NB4 (cell line): ENCODE measurements around the gene DNAJB13.

Experiments used
- DNase-seq: peaks from one replicate; pipeline ENCODE4 v3.0.0; 2010; ENCODE audit warnings: low read depth
- H3K4me3 ChIP-seq: one replicate; pipeline ENCODE4 v1.5.1; 2011; ENCODE audit warnings: mild to moderate bottlenecking, low read depth, low read length, moderate library complexity
- MYC ChIP-seq: IDR thresholded peaks from 2 replicates; pipeline ENCODE4 v1.6.1; 2011; ENCODE audit warnings: low read depth, low read length
- POLR2A ChIP-seq: IDR thresholded peaks from 2 replicates; pipeline ENCODE4 v1.6.1; 2011; ENCODE audit warnings: mild to moderate bottlenecking; ENCODE audit not compliant: insufficient read length; ENCODE audit errors: extremely low read depth
- TF ChIP-seq, protein P1 (sequence below): IDR thresholded peaks from 2 replicates; pipeline ENCODE4 v1.6.1; 2011; ENCODE audit warnings: low read depth, low read length
- TF ChIP-seq, protein P2 (sequence below): IDR thresholded peaks from one replicate; pipeline ENCODE4 v1.5.1; 2012; ENCODE audit warnings: low read depth, low read length

Gene DNAJB13

GRCh38 chr11:73945396-73945795, 5.4 kb upstream of the DNAJB13 start:
- no peak overlapping the region for H3K4me3 ChIP-seq
- TF ChIP-seq, protein P1, sequence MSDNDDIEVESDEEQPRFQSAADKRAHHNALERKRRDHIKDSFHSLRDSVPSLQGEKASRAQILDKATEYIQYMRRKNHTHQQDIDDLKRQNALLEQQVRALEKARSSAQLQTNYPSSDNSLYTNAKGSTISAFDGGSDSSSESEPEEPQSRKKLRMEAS, result no peak
- no peak for TF ChIP-seq MYC
- TF ChIP-seq, protein P2, sequence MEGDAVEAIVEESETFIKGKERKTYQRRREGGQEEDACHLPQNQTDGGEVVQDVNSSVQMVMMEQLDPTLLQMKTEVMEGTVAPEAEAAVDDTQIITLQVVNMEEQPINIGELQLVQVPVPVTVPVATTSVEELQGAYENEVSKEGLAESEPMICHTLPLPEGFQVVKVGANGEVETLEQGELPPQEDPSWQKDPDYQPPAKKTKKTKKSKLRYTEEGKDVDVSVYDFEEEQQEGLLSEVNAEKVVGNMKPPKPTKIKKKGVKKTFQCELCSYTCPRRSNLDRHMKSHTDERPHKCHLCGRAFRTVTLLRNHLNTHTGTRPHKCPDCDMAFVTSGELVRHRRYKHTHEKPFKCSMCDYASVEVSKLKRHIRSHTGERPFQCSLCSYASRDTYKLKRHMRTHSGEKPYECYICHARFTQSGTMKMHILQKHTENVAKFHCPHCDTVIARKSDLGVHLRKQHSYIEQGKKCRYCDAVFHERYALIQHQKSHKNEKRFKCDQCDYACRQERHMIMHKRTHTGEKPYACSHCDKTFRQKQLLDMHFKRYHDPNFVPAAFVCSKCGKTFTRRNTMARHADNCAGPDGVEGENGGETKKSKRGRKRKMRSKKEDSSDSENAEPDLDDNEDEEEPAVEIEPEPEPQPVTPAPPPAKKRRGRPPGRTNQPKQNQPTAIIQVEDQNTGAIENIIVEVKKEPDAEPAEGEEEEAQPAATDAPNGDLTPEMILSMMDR, result no peak
- no peak for TF ChIP-seq POLR2A
- peak; percentile 40 for DNase-seq

DNA sequence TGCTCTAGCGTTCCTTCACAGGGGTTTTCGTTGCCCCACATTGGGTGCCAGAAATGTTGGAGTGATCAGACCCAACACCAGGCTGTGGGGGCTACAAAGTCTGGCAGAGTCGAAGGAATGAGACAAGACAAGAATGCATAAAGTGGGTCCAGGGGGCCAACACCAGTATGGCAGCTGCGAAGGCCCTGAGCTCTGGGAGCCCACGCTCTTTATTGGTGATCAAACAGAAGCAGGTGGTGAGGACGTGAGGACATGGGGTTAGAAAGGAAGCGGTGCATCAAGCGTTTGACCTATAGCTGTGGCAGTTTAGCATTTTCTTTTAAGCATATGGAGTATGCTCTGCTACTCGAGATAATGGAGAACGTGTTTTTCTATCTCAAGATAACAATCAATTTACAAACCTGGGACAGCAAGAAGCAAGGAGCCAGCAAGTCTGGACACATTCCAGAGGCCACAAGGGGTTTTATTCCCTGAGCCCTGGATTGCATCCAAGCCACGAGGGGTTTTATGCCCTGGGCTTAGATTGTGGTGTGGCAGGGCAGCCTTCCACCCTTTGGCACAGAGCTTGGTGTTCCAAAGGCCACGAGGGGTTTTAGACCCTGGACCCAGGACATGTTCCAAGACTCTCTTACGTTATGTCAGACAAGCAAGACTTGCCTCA, 3.9 kb upstream of the DNAJB13 start:
- DNase-seq, result no peak
- no peak overlapping the region for H3K4me3 ChIP-seq
- no peak for TF ChIP-seq POLR2A

DNA sequence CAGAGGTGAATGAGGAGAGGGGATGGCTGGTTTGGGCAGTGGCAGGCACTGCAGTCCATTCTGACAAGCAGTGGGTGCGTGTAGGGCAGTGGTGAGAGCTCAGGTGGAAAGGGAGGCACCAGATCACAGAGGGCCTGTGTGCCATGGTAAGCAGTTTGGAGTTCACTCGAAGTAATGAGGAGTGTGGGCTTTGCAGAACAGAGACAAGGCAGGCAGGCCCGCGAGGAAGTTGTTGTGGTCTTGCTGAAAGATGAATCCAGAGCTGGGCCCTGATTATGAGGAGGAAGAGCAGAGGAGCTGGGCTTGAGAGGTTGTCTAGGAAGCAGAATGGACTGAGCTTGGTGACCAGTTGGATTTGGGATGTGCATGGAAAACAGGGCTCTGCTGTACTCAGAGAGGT, 1.6 kb upstream of the DNAJB13 start:
- TF ChIP-seq MYC (no peak), POLR2A (no peak)
- TF ChIP-seq, protein P1, result no peak
- TF ChIP-seq, protein P2, result no peak
- peak; percentile 17 for DNase-seq
- H3K4me3 ChIP-seq, result no peak overlapping the region

DNA sequence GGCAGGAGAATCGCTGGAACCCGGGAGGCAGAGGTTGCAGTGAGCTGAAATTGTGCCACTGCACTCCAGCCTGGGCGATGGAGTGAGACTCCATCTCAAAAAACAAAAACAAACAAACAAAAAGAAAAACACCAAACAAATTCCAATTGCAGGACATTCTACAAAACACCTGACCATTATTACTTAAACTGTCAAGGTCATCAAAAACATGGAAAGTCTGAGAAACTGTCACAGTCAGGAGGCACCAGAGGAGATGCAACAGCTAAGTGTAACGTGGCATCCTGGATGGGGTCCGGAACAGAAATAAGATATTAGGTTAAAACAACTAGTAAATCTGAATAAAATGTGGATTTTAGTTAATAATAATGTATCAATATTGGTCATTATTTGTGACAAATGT, 914 bp upstream of the DNAJB13 start:
- TF ChIP-seq POLR2A (no peak), MYC (no peak)
- TF ChIP-seq, protein P1, result no peak
- TF ChIP-seq, protein P2, result no peak
- DNase-seq, result no peak
- H3K4me3 ChIP-seq, result no peak overlapping the region

- TF ChIP-seq POLR2A (no peak), MYC (no peak)
- TF ChIP-seq, protein P2, result no peak
- TF ChIP-seq, protein P1, result no peak
- no peak for DNase-seq
- H3K4me3 ChIP-seq, result no peak overlapping the region
Observed at GRCh38 chr11:73951797-73952196, 971 bp downstream of the DNAJB13 start.

GRCh38 chr11:73956876-73957653, 6.2 kb downstream of the DNAJB13 start:
- no peak overlapping the region for H3K4me3 ChIP-seq
- no peak for DNase-seq
- TF ChIP-seq, protein P2, result no peak
- TF ChIP-seq POLR2A (no peak), MYC (no peak)
- TF ChIP-seq, protein P1, result no peak
